Endothelial cell of umbilical vein (primary cell): ENCODE measurements around the gene RABEP1. TPM values are rescaled to one million over a fixed set of nuclear protein-coding genes. Genes with fewer than 3 reads are reported as not detected.

Source experiments
- BruUV-seq: library from RNA; stranded (reverse); fragments of 400-500 nt; replicated peaks from 2 replicates; lab custom pipeline; 2021; lab: Mats Ljungman, UMichigan
- CTCF ChIA-PET: fragments of 300-600, 350-600 bp; sonication (Branson Sonifier 250); formaldehyde crosslinking; loops from one replicate; lab custom pipeline; 2021; ENCODE audit warnings: antibody characterized with exemption, inconsistent platforms; lab: Charles Lee
- POLR2A ChIA-PET: fragments of 300-600, 350-600 bp; sonication (Branson Sonifier 250); formaldehyde crosslinking; loops from one replicate; lab custom pipeline; 2021; ENCODE audit warnings: antibody characterized with exemption, inconsistent platforms; lab: Charles Lee
- DNase-seq: peaks from one replicate; pipeline ENCODE4 v3.0.0-alpha.2; 2011; ENCODE audit warnings: low read depth, low spot score
- FAIRE-seq: peaks from 2 replicates; lab custom pipeline; 2011; peaks lifted over from hg19 to GRCh38; lab: Jason Lieb, UNC
- H2AFZ ChIP-seq: 2 replicates; pipeline ENCODE4 v1.6.0; 2012; ENCODE audit warnings: low read depth, low read length, control low read depth, inconsistent platforms
- H3K27ac ChIP-seq: 2 replicates; pipeline ENCODE4 v1.5.1; 2011; ENCODE audit warnings: low read depth, mild to moderate bottlenecking, control low read depth, low read length, moderate library complexity; ENCODE audit not compliant: insufficient read depth
- H3K27me3 ChIP-seq, 2 experiments: 2 replicates each; pipeline versions ENCODE4 v1.6.0 to v1.6.1; 2011; ENCODE audit warnings: low read length in 2 of 2, mixed read lengths in 1 of 2; ENCODE audit not compliant: control insufficient read depth in 2 of 2, insufficient read depth in 2 of 2
- H3K36me3 ChIP-seq, 2 experiments: 2 replicates in 1 of 2; 3 replicates in 1 of 2; pipeline ENCODE4 v1.5.1; 2011; ENCODE audit warnings: low read length in 2 of 2, mild to moderate bottlenecking in 1 of 2, moderate library complexity in 1 of 2; ENCODE audit not compliant: control insufficient read depth in 2 of 2, insufficient read depth in 2 of 2; ENCODE audit errors: extremely low read depth in 1 of 2
- H3K4me1 ChIP-seq: 3 replicates; pipeline ENCODE4 v1.5.1; 2011; ENCODE audit warnings: mild to moderate bottlenecking, low read length; ENCODE audit not compliant: control insufficient read depth, insufficient read depth; ENCODE audit errors: extremely low read depth
- H3K4me2 ChIP-seq: 2 replicates; pipeline ENCODE4 v1.6.1; 2011; ENCODE audit warnings: low read length, control low read depth, mixed read lengths; ENCODE audit not compliant: insufficient read depth
- H3K4me3 ChIP-seq, 3 experiments: fragments of 200-600 bp in 1 of 3; sonication (generic), shearing (Covaris generic) in 1 of 3; replicated peaks in 1 of 3; 2 replicates each; pipeline ENCODE4 v1.5.1; 2011 to 2016; ENCODE audit warnings: control low read depth in 3 of 3, low read length in 3 of 3, mild to moderate bottlenecking in 2 of 3, inconsistent platforms in 1 of 3, low read depth in 1 of 3, moderate library complexity in 1 of 3; ENCODE audit not compliant: insufficient read depth in 1 of 3
- H3K79me2 ChIP-seq: 2 replicates; pipeline ENCODE4 v1.6.0; 2012; ENCODE audit warnings: low read length, inconsistent platforms; ENCODE audit not compliant: control insufficient read depth, insufficient read depth
- H3K9ac ChIP-seq: replicated peaks from 2 replicates; pipeline ENCODE3; 2011; ENCODE audit warnings: low read length, control low read depth; ENCODE audit not compliant: insufficient read depth; ENCODE audit errors: extremely low read depth
- H3K9me1 ChIP-seq: replicated peaks from 3 replicates; pipeline ENCODE4 v1.6.0; 2011; ENCODE audit warnings: mild to moderate bottlenecking, low read length; ENCODE audit not compliant: control insufficient read depth, insufficient read depth; ENCODE audit errors: extremely low read depth
- H3K9me3 ChIP-seq: replicated peaks from 2 replicates; pipeline ENCODE4 v1.5.1; 2012; ENCODE audit warnings: low read length, inconsistent platforms; ENCODE audit not compliant: control insufficient read depth, insufficient read depth
- H4K20me1 ChIP-seq: replicated peaks from 2 replicates; pipeline ENCODE3; 2011; ENCODE audit warnings: mild to moderate bottlenecking, low read length; ENCODE audit not compliant: control insufficient read depth, insufficient read depth; ENCODE audit errors: extremely low read depth
- EZH2 ChIP-seq: IDR thresholded peaks from 2 replicates; pipeline ENCODE4 v1.6.1; 2012; ENCODE audit warnings: borderline replicate concordance, low read depth, mild to moderate bottlenecking, moderate library complexity, low read length, inconsistent platforms; ENCODE audit not compliant: severe bottlenecking
- FOS ChIP-seq: IDR thresholded peaks from 2 replicates; pipeline ENCODE4 v1.6.1; 2011; ENCODE audit warnings: mild to moderate bottlenecking, low read length, moderate library complexity, borderline replicate concordance; ENCODE audit not compliant: insufficient read depth
- GATA2 ChIP-seq: IDR thresholded peaks from 2 replicates; pipeline ENCODE4 v1.7.0; 2011; ENCODE audit warnings: low read depth, mild to moderate bottlenecking, moderate library complexity, mixed read lengths, low read length; ENCODE audit not compliant: insufficient read length, insufficient read depth
- JUN ChIP-seq: IDR thresholded peaks from 2 replicates; pipeline ENCODE4 v1.6.1; 2011; ENCODE audit warnings: borderline replicate concordance, low read depth; ENCODE audit not compliant: insufficient read length, insufficient read depth
- MYC ChIP-seq: IDR thresholded peaks from one replicate; pipeline ENCODE4 v1.6.1; 2011; ENCODE audit warnings: mild to moderate bottlenecking, low read depth, low read length
- POLR2A ChIP-seq: IDR thresholded peaks from 2 replicates; pipeline ENCODE4 v1.6.1; 2012; ENCODE audit warnings: low read depth, mild to moderate bottlenecking, control low read depth, low read length
- POLR2AphosphoS5 ChIP-seq: IDR thresholded peaks from 2 replicates; pipeline ENCODE4 v1.6.1; 2012; ENCODE audit warnings: low read depth, mild to moderate bottlenecking, control low read depth, low read length, moderate library complexity; ENCODE audit not compliant: insufficient read depth
- dilution Hi-C: fragments of 300-500 bp; cut with MboI; formaldehyde crosslinking; loops from one replicate; pipeline ENCODE4 v1.15.0; 2019; ENCODE audit warnings: low sequenced_read_pairs; ENCODE audit not compliant: extremely low pct_ligation_motif_present
- intact Hi-C: fragments of 100-400 bp; cut with micrococcal nuclease; formaldehyde crosslinking; loops from one replicate; pipeline ENCODE4 v1.10.0; 2022
- polyA plus RNA-seq, 4 experiments: library from polyadenylated mRNA; depleted of rRNA in 3 of 4; stranded (reverse) in 3 of 4; unstranded in 1 of 4; fragments of >200 nt; gene quantifications; 2 replicates each; pipeline versions ENCODE4 v1.2.1 to v1.2.3, GENCODE V29; 2011 to 2012; ENCODE audit warnings: missing spikeins in 1 of 4
- total RNA-seq: library from RNA; stranded (reverse); gene quantifications from 2 replicates; pipeline ENCODE4 v1.2.3, GENCODE V29; 2021
- TF ChIP-seq, protein P1 (sequence below), 2 donors: IDR thresholded peaks; 1 replicate in 1 of 2; 2 replicates in 1 of 2; pipeline ENCODE4 v1.5.1; 2011; ENCODE audit warnings: low read length in 2 of 2, mild to moderate bottlenecking in 2 of 2, moderate library complexity in 2 of 2, control low read depth in 1 of 2, inconsistent platforms in 1 of 2, low read depth in 1 of 2; ENCODE audit not compliant: insufficient read depth in 1 of 2; ENCODE audit errors: extremely low read depth in 1 of 2
- TF ChIP-seq, protein P2 (sequence below): IDR thresholded peaks from 2 replicates; pipeline ENCODE4 v1.6.1; 2011; ENCODE audit not compliant: insufficient read depth, insufficient read length

Gene RABEP1
- total and polyA plus RNA-seq, 2 donors (not counting 3 experiments of a cell fraction or from before 2014, with no cell fraction given), result 10.1 to 54.8 TPM

DNA sequence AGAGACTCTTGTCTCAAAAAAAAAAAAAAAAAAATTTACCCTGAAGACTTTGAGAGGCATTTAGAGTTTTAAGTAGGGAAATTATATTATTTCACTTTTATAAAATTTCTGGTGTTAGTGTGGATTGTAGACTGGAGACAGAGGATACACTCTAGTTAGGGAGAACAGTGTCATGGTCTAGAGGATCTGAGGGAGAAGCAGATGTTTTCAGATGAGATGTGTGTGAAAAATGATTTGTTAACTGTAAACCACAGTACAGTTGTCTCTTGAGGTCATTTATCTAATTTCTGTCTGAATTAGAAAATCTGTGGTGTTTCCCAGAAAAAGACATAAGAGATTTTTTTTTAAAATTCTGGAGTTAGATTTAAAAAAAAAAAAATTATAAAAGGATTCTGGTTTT, 82.6 kb downstream of the RABEP1 start:
- TF ChIP-seq GATA2 (no peak), MYC (no peak), POLR2A (no peak), POLR2AphosphoS5 (no peak)
- dilution Hi-C loops, result no loop called here
- Histone ChIP-seq H3K9me1 (no peaks in the 10 kb centered on the region), H3K79me2 (peaks cover 2% of the 10 kb centered on the region), H3K4me2 (no peak overlapping the region), H3K27ac (no peak overlapping the region), H2AFZ (no peak overlapping the region), H4K20me1 (no peaks in the 10 kb centered on the region), H3K9ac (no peak overlapping the region), H3K27me3 (no peaks in the 10 kb centered on the region), H3K4me1 (no peaks in the 10 kb centered on the region), H3K9me3 (no peaks in the 10 kb centered on the region), H3K4me3 (no peak overlapping the region), H3K36me3 (peaks cover 15 to 19% of the 10 kb centered on the region in 2 experiments)
- DNase-seq (no peak), FAIRE-seq (no peak)
- CTCF ChIA-PET, result no interaction called here
- intact Hi-C loops, result loop anchor here (10.0 kb wide), 1 partner anchor 120 kb away; no protein-coding TSS in a partner anchor
- no TSS peak for BruUV-seq
- POLR2A ChIA-PET, result interaction anchor here (0.7 kb wide), 1 partner anchor 33 kb away, joined by 4 read pairs; no protein-coding TSS in a partner anchor

DNA sequence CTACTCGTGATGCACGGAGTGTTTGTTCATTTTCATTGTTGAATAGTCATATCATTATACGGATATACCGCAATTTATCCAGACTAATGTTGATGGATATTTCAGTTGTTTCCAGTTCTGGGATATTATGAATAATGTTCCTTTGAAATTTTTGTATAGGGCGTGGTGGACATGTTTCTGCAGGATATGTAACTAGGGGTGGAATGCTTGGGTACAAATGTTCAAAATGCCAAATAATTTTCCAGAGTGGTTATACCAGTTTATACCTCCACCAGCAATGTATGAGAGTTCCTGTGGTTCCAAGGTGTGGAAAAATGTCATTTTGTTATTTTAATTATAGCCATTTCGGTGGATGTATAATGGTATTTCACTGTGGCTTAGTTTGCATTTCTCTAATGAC, 83.7 kb downstream of the RABEP1 start:
- ChIA-PET CTCF (no interaction called here), POLR2A (no interaction called here)
- no peaks in the 10 kb centered on the region for H3K9me1 ChIP-seq
- H3K36me3 ChIP-seq, result peaks cover 12 to 23% of the 10 kb centered on the region in 2 experiments
- no peak overlapping the region for H3K9ac ChIP-seq
- intact Hi-C loops (loop anchor here (10.0 kb wide), 1 partner anchor 121 kb away; no protein-coding TSS in a partner anchor), dilution Hi-C loops (no loop called here)
- H2AFZ ChIP-seq, result no peak overlapping the region
- H3K4me3 ChIP-seq, result no peak overlapping the region
- FAIRE-seq, result no peak
- TF ChIP-seq POLR2A, result no peak
- no peak for TF ChIP-seq FOS
- TF ChIP-seq, protein P1, sequence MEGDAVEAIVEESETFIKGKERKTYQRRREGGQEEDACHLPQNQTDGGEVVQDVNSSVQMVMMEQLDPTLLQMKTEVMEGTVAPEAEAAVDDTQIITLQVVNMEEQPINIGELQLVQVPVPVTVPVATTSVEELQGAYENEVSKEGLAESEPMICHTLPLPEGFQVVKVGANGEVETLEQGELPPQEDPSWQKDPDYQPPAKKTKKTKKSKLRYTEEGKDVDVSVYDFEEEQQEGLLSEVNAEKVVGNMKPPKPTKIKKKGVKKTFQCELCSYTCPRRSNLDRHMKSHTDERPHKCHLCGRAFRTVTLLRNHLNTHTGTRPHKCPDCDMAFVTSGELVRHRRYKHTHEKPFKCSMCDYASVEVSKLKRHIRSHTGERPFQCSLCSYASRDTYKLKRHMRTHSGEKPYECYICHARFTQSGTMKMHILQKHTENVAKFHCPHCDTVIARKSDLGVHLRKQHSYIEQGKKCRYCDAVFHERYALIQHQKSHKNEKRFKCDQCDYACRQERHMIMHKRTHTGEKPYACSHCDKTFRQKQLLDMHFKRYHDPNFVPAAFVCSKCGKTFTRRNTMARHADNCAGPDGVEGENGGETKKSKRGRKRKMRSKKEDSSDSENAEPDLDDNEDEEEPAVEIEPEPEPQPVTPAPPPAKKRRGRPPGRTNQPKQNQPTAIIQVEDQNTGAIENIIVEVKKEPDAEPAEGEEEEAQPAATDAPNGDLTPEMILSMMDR (IDR thresholded peaks at IDR 0.05; ENCODE audit: extremely low read depth in 1 of 2, insufficient read depth in 1 of 2, low read depth in 1 of 2, low read length in 2 of 2), result no peak
- TF ChIP-seq EZH2, result no peak
- TF ChIP-seq, protein P2, sequence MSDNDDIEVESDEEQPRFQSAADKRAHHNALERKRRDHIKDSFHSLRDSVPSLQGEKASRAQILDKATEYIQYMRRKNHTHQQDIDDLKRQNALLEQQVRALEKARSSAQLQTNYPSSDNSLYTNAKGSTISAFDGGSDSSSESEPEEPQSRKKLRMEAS, result no peak
- no peak for TF ChIP-seq JUN
- no peak for TF ChIP-seq POLR2AphosphoS5
- no peak for TF ChIP-seq MYC
- no peak for TF ChIP-seq GATA2
- no peaks in the 10 kb centered on the region for H3K4me1 ChIP-seq
- no peak overlapping the region for H3K27ac ChIP-seq
- H3K79me2 ChIP-seq, result peaks cover 2% of the 10 kb centered on the region
- H3K27me3 ChIP-seq, result no peaks in the 10 kb centered on the region
- H3K4me2 ChIP-seq, result no peak overlapping the region
- no peaks in the 10 kb centered on the region for H3K9me3 ChIP-seq
- no peak for DNase-seq
- no peaks in the 10 kb centered on the region for H4K20me1 ChIP-seq
- no TSS peak for BruUV-seq
